GM18519 (cell line): ENCODE data around the gene HMCN2.

Source experiments
- ATAC-seq: cut with Tn5 transposase; IDR thresholded peaks from one replicate; pipeline ENCODE4 v1.9.1; 2021; ENCODE audit warnings: mild to moderate bottlenecking, moderate library complexity; ENCODE audit not compliant: unreplicated experiment, low FRiP score

HMCN2 gene

DNA sequence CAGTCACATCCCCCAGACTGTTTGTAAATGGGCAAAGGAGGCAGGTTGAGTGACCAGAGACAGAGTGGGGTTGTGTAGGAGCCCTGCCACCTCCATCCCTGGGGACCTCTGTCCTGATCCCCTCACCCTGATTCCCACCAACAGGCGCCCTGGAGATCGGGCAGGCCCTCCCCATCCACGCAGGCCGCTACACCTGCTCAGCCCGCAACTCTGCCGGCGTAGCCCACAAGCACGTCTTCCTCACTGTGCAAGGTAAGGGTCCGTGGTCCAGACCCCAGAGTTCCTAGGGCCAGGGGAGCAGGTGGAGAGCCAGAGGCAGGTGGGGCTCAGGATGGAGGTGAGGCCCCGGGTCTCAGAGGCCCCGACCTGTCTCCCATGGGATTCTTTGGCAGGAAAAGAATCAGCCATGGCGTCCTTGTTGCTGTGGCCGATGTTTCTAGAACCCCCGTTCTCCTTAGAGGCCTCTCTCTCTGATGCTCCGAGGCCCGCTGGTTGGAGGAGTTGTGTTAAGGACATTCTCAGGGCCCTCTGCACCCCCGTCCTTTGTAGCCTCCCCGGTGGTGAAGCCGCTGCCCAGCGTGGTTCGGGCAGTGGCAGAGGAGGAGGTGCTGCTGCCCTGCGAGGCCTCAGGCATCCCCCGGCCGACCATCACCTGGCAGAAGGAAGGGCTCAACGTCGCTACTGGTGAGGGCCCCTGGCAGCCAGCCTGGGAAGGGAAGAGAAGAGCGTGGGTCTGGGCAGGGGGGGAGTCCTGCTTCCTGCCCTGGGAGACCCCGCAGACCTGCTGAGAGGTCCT is 137.3 kb downstream of the HMCN2 start:
- ATAC-seq: no peak

DNA sequence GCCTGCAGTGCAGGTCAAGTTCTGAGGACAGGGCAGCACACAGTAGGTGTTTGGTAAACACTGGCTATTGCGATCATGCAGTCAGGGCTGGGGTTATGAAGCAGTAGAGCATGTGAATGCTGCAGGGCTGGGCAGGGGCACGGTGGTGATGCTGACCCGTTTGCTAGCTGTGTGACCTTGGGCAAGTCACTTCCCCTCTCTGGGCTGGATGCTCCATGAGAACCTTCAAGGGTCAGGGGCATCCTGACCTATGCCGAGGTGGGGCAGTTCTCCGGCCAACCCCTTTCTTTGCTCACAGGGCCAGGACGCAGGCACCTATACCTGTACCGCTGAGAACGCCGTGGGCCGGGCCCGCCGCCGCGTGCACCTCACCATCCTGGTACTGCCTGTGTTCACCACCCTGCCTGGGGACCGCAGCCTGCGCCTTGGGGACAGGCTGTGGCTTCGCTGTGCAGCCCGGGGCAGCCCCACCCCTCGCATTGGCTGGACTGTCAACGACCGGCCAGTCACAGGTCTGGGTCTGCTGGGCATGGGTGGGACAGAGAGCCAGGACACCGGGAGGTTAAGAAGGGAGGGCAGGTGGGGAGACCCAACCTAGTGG is 140.2 kb downstream of the HMCN2 start:
- no peak for ATAC-seq

- no peak for ATAC-seq
Observed at GRCh38 chr9:130406278-130406895, 140.8 kb downstream of the HMCN2 start.

DNA sequence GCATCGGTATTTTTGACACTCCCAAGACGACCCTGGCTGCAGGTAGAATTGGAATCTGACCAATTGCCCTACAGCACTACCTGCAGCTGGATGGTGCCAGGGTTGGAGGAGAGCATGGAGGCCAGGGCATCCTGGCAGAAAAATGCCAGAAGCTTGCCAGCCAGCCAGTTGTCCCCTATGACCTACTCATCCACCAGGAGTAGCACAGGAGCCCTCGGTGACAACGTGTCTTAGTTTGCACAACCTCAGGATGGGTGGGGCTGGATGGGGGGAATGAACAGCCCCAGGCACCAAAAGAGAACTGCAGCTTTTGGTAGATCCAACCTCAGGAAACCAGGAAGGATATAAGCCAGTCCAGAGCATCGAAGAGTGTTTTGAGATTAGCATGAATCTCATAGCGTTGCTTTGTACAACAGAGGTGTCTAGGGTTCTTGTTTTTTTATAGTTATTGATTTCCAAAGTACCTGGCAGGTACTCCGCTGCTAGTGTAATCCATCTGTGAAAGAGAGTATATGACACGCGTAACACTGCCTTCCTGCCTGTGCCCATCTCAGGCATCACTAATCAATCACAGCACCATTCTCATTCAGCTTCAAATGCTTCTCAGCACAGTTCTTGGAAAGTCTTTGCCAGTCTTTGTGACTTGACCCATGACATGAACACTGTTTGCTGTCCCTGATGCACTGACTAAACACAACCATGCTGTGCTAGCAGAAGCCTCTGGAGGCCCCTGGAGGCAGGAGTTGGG is 142.5 kb downstream of the HMCN2 start:
- ATAC-seq: no peak

DNA sequence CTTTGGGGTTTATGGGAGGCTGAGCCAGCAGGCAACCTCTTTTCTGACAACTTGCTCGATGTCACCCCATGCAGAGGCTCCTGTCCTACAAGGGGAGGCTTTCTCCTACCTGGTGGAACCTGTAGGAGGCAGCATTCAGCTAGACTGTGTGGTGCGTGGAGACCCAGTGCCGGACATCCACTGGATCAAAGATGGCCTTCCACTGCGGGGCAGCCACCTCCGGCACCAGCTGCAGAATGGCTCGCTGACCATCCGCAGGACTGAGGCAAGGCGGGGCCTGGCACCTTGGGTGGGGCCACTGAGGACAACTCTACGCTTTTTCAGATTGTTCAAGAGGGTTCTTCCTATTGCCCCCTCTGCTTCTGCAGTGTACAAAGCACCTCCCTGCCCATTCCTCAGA is 143.1 kb downstream of the HMCN2 start:
- ATAC-seq: no peak

GRCh38 chr9:130409246-130409645 is 143.7 kb downstream of the HMCN2 start:
- no peak for ATAC-seq

GRCh38 chr9:130410443-130410842 is 144.9 kb downstream of the HMCN2 start:
- no peak for ATAC-seq

DNA sequence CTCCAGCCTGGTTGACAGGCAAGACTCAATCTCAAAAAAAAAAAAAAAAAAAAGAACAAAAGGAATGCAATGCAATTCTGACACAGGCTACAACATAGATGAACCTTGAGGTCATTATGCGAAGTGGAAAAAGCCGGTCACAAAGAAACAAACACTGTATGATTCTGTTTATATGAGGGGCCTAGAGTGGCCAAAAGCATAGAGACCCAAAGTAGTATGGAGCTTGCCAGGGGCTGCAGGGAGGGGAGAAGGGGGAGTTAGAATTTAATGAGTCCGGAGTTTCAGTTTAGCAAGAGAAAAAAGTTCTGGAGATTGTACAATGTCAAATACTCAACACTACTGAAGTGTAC is 146.0 kb downstream of the HMCN2 start:
- no peak for ATAC-seq

DNA sequence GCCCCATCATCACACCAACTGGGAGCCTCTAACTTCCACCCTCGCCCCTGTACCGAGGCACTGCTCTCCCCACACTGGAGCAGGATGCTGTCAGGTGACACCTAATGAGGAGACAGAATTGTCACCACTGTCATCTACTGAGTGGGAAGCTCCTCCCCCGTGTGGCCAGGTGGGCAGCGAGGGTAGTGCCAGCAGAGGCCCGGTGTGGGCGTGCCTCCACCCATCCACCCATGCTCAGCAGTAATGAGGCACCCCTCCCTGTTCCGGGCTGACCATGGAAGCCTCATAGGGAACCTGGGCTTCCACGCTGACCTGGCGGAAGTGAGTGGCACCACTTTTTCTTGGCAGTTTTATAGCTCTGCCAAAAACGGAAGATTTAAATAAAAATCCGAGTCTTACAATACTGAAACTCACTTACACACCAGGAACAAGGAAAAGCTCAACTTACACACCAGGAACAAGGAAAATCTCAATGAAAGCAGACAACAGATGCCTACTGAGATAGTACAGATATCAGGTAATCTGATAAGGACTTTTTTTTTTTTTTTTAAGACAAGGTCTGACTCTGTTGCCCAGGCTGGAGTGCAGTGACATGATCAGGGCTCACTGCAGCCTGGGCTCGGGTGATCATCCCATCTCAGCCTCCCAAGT is 148.6 kb downstream of the HMCN2 start:
- ATAC-seq: no peak

- no peak for ATAC-seq
Observed at GRCh38 chr9:130414910-130415746, 149.6 kb downstream of the HMCN2 start.

DNA sequence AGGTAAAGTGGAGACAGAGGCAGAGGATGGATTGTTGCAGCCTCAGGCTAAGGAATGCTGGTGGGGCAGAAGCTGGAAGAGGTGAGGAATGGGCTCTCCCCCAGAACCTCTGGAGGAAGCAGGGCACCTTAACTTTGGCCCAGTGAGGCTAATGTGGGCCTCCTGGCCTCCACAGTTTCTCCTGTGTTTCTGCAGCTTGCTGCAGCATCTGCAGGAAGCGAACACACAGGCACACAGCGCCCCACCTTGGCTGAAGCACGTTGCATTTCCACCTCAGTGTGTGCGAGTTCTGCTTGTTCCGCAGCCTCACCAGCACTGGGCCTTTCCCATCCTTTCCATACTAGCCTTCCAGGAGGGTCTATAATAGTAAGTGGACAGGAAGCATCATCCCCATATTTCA is 152.0 kb downstream of the HMCN2 start:
- no peak for ATAC-seq

- ATAC-seq: no peak
Observed at GRCh38 chr9:130418776-130419175, 153.2 kb downstream of the HMCN2 start.

DNA sequence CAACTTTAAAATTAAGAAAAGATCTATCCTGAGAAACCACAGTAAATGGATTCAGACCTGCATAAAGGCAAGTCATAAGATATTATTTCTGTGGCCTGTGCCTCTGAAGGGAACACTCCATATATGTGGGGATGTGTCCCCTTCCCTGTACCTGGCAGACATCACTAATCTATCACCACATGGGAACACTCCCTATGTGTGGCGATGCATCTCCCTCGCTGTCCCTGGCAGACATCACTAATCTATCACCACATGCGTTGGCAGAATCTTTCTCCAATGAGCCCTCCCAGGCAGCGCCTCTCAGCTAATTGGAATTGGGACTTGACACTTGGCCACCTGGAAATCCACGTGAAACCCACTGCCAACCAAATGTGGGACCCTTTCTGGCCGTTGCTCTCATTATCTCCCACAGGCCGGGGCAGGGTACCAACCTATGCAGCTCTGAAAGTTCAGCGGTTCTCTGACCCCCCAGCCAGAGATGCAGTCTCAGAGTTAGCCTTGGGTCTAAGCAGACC is 154.0 kb downstream of the HMCN2 start:
- ATAC-seq: no peak

GRCh38 chr9:130421154-130421801 is 155.7 kb downstream of the HMCN2 start:
- no peak for ATAC-seq

GRCh38 chr9:130421802-130422276 is 156.3 kb downstream of the HMCN2 start:
- ATAC-seq: no peak

- no peak for ATAC-seq
Observed at GRCh38 chr9:130422546-130422945, 157.0 kb downstream of the HMCN2 start.

- ATAC-seq: no peak
Observed at GRCh38 chr9:130423272-130423671, 157.7 kb downstream of the HMCN2 start.

- no peak for ATAC-seq
Observed at GRCh38 chr9:130424595-130425454, 159.3 kb downstream of the HMCN2 start.
